Germinal center (tissue), 1 donor: ENCODE data around the gene PAPSS2.

Experiments used
- DNase-seq: peaks from one replicate; pipeline ENCODE4 v3.0.0; 2012; ENCODE audit warnings: mixed read lengths, low spot score

Gene PAPSS2

GRCh38 chr10:87671139-87671815 lies 11.6 kb downstream of the PAPSS2 start:
- DNase-seq: no peak

DNA sequence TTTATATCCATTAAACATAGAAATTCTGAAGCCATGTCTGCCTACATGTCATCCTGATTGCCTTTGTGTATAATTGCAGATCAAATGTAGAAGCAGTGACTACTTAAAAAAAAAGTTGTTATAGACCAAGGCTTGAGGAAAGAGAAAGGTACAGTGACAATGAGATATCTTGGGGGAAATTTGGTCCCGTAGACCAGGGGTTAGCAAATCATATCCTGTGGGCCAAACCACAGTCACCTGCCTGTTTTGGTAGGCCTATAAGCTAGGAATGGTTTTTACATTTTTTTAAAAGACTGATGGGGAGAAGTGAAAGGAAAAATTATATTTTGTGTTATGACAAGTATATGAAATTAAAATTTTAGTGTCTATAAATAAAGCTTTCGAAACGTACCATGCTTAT lies 12.9 kb downstream of the PAPSS2 start:
- DNase-seq: no peak

- DNase-seq: no peak
Measured at GRCh38 chr10:87674943-87675342, 15.3 kb downstream of the PAPSS2 start.

DNA sequence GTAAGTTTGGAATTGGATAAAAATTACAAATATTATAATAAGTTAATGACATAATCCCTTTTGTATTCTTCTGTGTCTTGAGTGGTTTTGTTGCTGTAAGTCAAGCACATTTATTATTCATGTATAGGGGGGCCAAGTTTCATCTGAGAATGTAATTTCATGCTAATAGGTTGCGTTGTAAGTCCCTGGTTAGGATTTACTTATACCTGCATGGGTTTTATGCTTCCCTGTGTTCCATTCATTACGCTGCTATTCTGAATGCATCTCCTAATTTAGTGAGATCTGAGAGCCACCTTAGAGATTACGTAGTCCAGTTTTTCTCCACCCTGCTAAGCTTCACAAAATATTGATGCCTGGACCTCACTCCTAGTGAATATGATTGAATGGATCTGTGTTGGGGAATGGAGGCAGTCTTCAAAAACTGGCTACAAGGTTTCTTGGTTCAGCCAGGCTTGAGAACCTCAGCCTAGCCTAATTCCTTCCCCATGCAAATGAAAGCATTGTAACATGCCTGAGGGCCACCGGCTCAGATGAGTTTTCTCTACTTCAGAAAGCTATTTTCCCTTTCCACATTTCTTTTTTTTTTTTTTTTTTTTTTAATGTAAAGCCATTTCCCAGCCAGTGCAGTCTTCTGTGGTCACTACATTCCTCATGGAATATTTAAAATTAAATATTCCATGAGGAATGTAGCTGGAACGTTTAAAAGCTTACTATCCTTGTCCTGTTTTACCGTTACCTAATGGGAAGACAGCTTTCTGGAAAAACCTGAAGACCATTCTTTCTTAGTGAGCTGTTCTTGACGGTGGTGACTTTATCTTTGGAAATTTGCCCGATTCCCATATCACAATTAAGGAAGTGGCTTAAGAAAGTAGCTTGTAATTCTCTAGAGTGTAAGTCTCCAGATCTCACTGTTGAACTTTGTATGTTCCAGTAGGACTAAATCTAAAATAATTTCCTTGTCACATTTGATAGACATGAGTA lies 16.0 kb downstream of the PAPSS2 start:
- DNase-seq: no peak

DNA sequence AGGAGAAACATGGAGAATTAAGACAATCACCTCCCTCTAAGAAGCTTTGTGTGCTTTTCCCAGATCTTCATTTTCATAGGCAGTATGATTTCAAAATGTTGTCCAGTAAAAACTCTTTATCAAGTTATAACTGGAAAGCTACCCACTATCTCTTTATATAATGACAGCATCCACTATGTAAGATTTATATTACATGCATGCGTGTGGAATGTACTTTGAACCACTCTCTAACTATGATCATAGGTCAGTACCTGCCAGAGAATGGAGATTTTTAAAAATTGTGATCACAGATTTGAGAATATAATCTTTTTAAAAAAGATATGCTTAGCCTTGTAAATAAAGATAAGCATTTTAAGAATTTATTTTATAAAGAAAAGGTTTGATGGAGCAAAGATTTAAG lies 17.9 kb downstream of the PAPSS2 start:
- no peak for DNase-seq

DNA sequence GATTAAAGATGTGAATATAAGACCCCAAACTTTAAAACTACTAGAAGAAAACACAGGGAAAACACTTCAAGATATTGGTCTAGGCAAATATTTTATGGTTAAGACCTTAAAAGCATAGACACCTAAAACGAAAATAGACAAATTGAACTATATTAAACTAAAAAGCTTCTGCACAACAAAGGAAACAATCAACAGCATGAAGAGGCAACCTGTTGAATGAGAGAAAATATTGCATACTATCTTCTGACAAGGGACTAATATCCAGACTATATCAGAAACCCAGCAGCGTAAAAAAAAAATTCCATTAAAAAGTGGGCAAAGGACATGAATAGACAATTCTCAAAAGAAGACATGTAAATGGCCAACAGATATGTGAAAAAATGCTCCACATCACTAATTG lies 18.6 kb downstream of the PAPSS2 start:
- DNase-seq: no peak

GRCh38 chr10:87683356-87683755 lies 23.7 kb downstream of the PAPSS2 start:
- DNase-seq: no peak

DNA sequence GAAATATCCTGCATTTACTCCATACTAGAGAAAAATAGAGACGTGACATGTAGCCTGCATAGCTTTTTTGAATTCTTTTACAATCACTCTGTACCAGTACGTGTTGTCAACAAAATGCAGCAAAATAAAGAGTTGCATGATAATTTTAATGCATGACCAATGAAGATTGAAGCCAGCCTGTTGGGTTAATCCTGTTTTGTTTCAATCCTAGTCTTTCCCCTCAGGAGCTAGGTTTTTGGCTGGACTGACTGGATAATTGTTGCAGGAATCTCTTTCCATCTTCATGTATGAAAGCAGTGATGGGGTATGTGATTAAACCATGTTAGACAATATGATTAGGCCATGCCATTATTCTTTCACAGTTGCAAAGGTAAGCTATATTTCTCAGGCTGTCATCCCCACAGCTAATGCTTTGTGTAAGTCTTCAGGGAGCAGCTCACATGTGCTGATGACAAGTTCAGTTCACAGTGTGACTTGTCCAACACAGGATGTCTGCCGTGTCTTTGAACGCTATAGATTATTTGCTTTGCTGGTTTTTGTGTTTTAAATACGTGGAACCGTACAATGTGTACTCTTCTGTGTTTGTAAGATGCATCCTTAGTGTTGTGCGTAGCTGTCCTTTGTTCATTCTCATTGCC lies 24.4 kb downstream of the PAPSS2 start:
- no peak for DNase-seq

GRCh38 chr10:87685832-87686574 lies 26.3 kb downstream of the PAPSS2 start:
- no peak for DNase-seq

DNA sequence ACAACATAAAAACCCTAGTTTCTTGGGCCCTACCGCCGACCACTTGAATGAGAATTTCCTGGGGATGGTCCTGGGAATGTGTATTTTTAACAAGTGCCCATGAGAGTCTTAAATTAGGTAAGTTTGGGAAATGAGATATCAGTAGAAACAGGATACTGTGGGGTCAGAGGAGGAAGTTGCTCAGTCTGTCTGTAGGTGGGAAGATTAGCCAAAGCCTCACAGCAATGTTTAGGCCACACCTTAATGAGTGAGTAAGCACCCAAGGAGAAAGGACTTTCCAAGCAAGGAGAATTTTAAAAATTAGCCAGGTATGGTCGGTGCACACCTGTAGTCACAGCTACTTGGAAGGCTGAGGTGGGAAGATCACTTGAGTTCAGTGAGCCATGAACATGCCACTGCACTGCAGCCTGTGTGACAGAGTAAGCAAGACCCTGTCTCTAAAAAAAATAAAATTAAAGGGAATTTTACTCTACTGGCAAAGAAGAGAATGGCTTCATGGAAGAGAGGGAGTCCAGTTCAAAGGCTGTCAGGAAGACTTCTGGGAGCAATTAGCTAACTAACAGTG lies 31.9 kb downstream of the PAPSS2 start:
- no peak for DNase-seq

GRCh38 chr10:87692956-87693484 lies 33.3 kb downstream of the PAPSS2 start:
- DNase-seq: no peak

- DNase-seq: no peak
Measured at GRCh38 chr10:87694011-87694794, 34.5 kb downstream of the PAPSS2 start.

- no peak for DNase-seq
Measured at GRCh38 chr10:87695074-87695473, 35.4 kb downstream of the PAPSS2 start.

GRCh38 chr10:87696922-87697745 lies 37.5 kb downstream of the PAPSS2 start:
- DNase-seq: no peak

GRCh38 chr10:87700031-87700796 lies 40.5 kb downstream of the PAPSS2 start:
- no peak for DNase-seq

DNA sequence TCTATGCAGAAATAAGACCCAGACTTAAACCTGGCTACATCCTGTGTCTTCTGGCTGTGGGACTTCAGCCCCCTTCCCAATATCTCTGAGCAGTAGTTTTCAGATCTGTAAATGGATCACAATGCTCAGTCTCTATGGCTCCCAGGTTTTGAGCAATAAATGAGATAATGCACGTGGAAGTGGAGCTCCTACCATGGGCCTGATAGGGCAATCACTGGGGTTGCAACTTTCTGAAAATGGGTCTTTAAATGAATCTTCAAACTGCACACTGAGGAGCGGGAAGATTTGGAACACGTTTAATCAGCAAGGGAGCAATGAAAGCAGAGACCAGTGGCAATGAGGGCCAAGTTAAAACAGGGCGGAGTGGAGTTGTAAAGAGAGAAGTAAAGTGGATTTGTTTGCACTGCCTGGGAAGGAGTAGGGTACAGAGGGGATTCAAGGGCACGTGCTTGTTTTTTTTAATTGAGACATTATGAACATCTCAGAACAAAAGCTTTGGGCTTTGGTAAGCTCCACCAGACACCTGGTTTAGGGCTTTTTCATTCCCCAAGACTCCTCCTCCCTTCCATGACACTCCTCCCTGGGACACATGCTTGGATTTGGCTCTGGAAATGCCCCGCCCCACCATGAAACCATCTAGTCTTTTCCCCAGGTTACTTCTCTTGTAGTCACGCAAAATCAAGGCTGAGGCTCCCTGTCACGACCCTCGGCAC lies 42.7 kb downstream of the PAPSS2 start:
- DNase-seq: no peak

DNA sequence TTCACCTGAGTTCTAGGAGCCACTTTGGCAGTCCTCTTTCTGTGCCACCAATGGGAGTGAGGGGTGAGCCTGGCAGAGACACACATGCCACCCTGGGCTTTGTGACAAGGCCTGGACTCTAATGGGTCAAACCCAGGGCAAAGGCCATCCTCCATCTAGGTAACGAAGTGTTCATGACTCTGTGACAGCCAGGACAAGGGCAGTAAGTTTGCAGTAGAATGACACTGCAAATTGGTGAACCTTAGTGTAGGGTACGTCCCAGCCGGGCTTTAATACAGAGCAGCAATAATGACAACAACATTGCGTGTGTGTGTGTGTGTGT lies 43.3 kb downstream of the PAPSS2 start:
- no peak for DNase-seq

DNA sequence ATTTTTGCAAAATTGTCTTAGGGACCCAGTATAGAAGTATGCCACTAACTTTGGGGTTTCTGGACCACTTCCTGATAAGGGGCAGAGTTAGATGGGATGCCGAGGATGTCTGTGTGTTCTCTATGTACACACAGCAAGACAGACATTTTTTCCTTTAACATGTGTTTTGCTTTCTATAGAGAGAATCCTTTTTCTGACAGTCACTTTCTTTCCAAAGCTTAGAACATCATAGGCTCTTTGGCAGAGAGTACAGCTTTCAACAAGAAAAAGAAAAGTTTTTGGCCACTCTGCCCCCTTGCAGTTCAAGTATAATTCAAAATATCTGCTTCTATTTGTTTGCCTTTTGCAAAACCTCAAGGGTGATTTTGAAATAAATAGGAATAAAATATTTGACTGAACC lies 44.1 kb downstream of the PAPSS2 start:
- no peak for DNase-seq

DNA sequence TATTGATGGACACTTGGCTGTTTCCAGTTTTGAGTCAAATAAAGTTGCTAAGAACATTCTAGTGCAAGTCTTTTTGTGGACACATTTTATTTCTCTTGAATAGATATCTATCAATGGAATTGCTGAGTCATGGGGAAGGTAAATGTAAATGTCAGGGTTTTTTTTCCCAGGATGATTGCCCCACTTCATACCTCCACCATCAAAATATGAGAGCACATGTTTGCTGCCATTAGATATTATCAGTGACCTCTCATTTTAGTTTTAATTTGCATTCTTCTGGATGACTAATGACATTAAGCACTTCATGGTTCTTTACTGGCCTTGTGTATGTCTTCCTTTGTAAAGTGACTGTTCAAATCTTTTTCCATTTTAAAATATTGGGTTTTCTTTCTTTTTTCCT lies 45.7 kb downstream of the PAPSS2 start:
- DNase-seq: no peak
